GM12878 (cell line): ENCODE results near the gene DOC2B. TPM values are rescaled to one million over a fixed set of nuclear protein-coding genes. Genes with fewer than 3 reads are reported as not detected.

Experiments used
- ATAC-seq: fragments of 200-7000 bp; cut with Tn5 transposase; 3 replicates; pipeline ENCODE4 v1.9.1; 2020; ENCODE audit warnings: mild to moderate bottlenecking, moderate library complexity
- BruUV-seq: library from RNA; stranded (reverse); fragments of 400-500 nt; replicated peaks from 2 replicates; lab custom pipeline; 2021; lab: Mats Ljungman, UMichigan
- CTCF ChIA-PET: fragments of 300-600 bp; sonication (Branson Sonifier 250); formaldehyde crosslinking; extraction: SDS; loops from one replicate; lab custom pipeline; 2021; ENCODE audit warnings: inconsistent platforms; lab: Yijun Ruan, JAX
- POLR2A ChIA-PET: fragments of 350-600 bp; formaldehyde crosslinking; extraction: SDS; loops from one replicate; lab custom pipeline; 2021; ENCODE audit warnings: inconsistent platforms; lab: Charles Lee
- RAD21 ChIA-PET: fragments of 300-600 bp; sonication (Branson Sonifier 250); formaldehyde crosslinking; loops from one replicate; lab custom pipeline; 2023; ENCODE audit warnings: antibody characterized with exemption; ENCODE audit not compliant: unreplicated experiment; lab: Charles Lee
- SMC1A ChIA-PET: fragments of 300-600 bp; sonication (Branson Sonifier 250); formaldehyde crosslinking; loops from one replicate; lab custom pipeline; 2023; ENCODE audit not compliant: unreplicated experiment, uncharacterized antibody; lab: Charles Lee
- DNase-seq: peaks from one replicate; pipeline ENCODE4 v3.0.0-alpha.2; 2011; ENCODE audit warnings: low read depth, low spot score
- FAIRE-seq: peaks from 3 replicates; lab custom pipeline; 2011; peaks lifted over from hg19 to GRCh38; lab: Jason Lieb, UNC
- H2AFZ ChIP-seq: 2 replicates; pipeline ENCODE4 v1.6.0; 2011; ENCODE audit warnings: low read depth, low read length, control low read depth; ENCODE audit not compliant: control insufficient read depth
- H3K27ac ChIP-seq: 2 replicates; pipeline ENCODE4 v1.5.1; 2011; ENCODE audit warnings: control low read depth; ENCODE audit not compliant: control insufficient read depth, insufficient read depth
- H3K27me3 ChIP-seq, 2 experiments: replicated peaks in 1 of 2; 2 replicates each; pipeline versions ENCODE4 v1.6.0 to v1.6.1; 2011; ENCODE audit warnings: low read length in 1 of 2; ENCODE audit not compliant: control insufficient read depth in 2 of 2, insufficient read depth in 2 of 2
- H3K36me3 ChIP-seq, 2 experiments: 2 replicates each; pipeline ENCODE4 v1.5.1; 2011; ENCODE audit warnings: low read length in 1 of 2; ENCODE audit not compliant: control insufficient read depth in 2 of 2, insufficient read depth in 2 of 2
- H3K4me1 ChIP-seq: 2 replicates; pipeline ENCODE4 v1.6.1; 2011; ENCODE audit warnings: mild to moderate bottlenecking, low read length, moderate library complexity, mixed read lengths; ENCODE audit not compliant: control insufficient read depth, insufficient read depth
- H3K4me2 ChIP-seq: 2 replicates; pipeline ENCODE4 v1.6.0; 2011; ENCODE audit warnings: control low read depth; ENCODE audit not compliant: control insufficient read depth, insufficient read depth
- H3K4me3 ChIP-seq: fragments of 200-600 bp; sonication (generic); 2 replicates; pipeline ENCODE4 v1.5.1; 2016
- H3K79me2 ChIP-seq: 2 replicates; pipeline ENCODE4 v1.6.0; 2011; ENCODE audit warnings: low read length; ENCODE audit not compliant: control insufficient read depth, insufficient read depth
- H3K9ac ChIP-seq: 2 replicates; pipeline ENCODE4 v1.8.0; 2011; ENCODE audit warnings: low read length, control low read depth, mixed read lengths; ENCODE audit not compliant: control insufficient read depth, insufficient read depth
- H3K9me3 ChIP-seq: replicated peaks from 3 replicates; pipeline ENCODE4 v1.5.1; 2011; ENCODE audit warnings: mild to moderate bottlenecking, low read length; ENCODE audit not compliant: control insufficient read depth, insufficient read depth
- H4K20me1 ChIP-seq: 2 replicates; pipeline ENCODE4 v1.6.0; 2011; ENCODE audit not compliant: control insufficient read depth, insufficient read depth
- CBFB ChIP-seq: IDR thresholded peaks from 2 replicates; pipeline ENCODE4 v1.6.1; 2016; ENCODE audit warnings: antibody characterized with exemption, low read depth
- CBX3 ChIP-seq: fragments of 200-600 bp; sonication (generic); IDR thresholded peaks from 2 replicates; pipeline ENCODE4 v1.6.1; 2016; ENCODE audit warnings: low read depth, borderline replicate concordance
- CBX5 ChIP-seq: sonication (generic); IDR thresholded peaks from 2 replicates; pipeline ENCODE4 v1.6.1; 2016; ENCODE audit warnings: low read depth, moderate library complexity, mild to moderate bottlenecking, inconsistent platforms
- CHD1 ChIP-seq: IDR thresholded peaks from 2 replicates; pipeline ENCODE4 v1.6.1; 2012; ENCODE audit warnings: low read depth, low read length, improper control_type of control experiment
- FOXM1 ChIP-seq: IDR thresholded peaks from 2 replicates; pipeline ENCODE4 v1.6.1; 2012; ENCODE audit warnings: low read depth, mild to moderate bottlenecking, inconsistent platforms, low read length, moderate library complexity
- STAT1 ChIP-seq: fragments of 450-650 bp; conservative IDR thresholded peaks from 2 replicates; pipeline ENCODE4 v1.6.1; 2014; ENCODE audit warnings: antibody characterized with exemption, mild to moderate bottlenecking
- TCF3 ChIP-seq: IDR thresholded peaks from 2 replicates; pipeline ENCODE4 v1.6.1; 2012; ENCODE audit warnings: low read depth, mild to moderate bottlenecking, low read length, borderline replicate concordance; ENCODE audit not compliant: insufficient read depth
- ZBED1 ChIP-seq: IDR thresholded peaks from 2 replicates; pipeline ENCODE4 v1.6.1; 2016; ENCODE audit warnings: borderline replicate concordance
- ZNF384 ChIP-seq: IDR thresholded peaks from 2 replicates; pipeline ENCODE4 v1.6.1; 2012; ENCODE audit warnings: low read depth, mild to moderate bottlenecking, low read length, improper control_type of control experiment, borderline replicate concordance
- WGBS: methylation state at CpG from one replicate; pipeline ENCODE4 v1.1.6; 2016; ENCODE audit warnings: low lambda C conversion rate; ENCODE audit not compliant: insufficient replicate concordance, insufficient coverage; ENCODE audit errors: missing lambda C conversion rate; 5-methylcytosine and 5-hydroxymethylcytosine counted together
- in situ Hi-C: fragments of 300-500 bp; cut with MboI; formaldehyde crosslinking; loops from 9 replicates; pipeline ENCODE4 v1.14.3; 2018; ENCODE audit warnings: mixed read lengths
- intact Hi-C: fragments of 100-400 bp; cut with micrococcal nuclease; formaldehyde crosslinking; loops from one replicate; pipeline ENCODE4 v1.14.2; 2022; ENCODE audit not compliant: unreplicated experiment
- polyA plus RNA-seq, 11 experiments: library from polyadenylated mRNA; depleted of rRNA in 4 of 11; unstranded in 6 of 11; stranded (reverse) in 5 of 11; fragments of >200 nt; fragmentation: Nextera tagmentation in 4 of 11; fragmentation: Illumina TruSeq in 1 of 11; extraction: Ambion mirVana in 4 of 11; extraction: Trizol in 1 of 11; gene quantifications; 1 replicate in 1 of 11; 2 replicates in 10 of 11; pipeline versions ENCODE4 v1.2.1 to v1.2.3, GENCODE V29; 2011 to 2016; ENCODE audit warnings: inconsistent platforms in 2 of 11, missing spikeins in 2 of 11, low read depth in 1 of 11
- total RNA-seq, 4 experiments: library from RNA; depleted of rRNA in 3 of 4; stranded (reverse); fragments of >200 nt in 3 of 4; fragmentation: Illumina TruSeq in 1 of 4; extraction: Trizol in 1 of 4; gene quantifications; 2 replicates each; pipeline versions ENCODE4 v1.2.1 to v1.2.3, GENCODE V29; 2013 to 2021
- TF ChIP-seq, protein P1 (sequence below): IDR thresholded peaks from 2 replicates; pipeline ENCODE4 v1.6.1; 2011; ENCODE audit warnings: low read depth, mild to moderate bottlenecking, low read length, moderate library complexity, borderline replicate concordance; ENCODE audit errors: extremely low read depth
- TF ChIP-seq, protein P2 (sequence below): fragments of 450-650 bp; IDR thresholded peaks from 2 replicates; pipeline ENCODE4 v1.6.1; 2018; ENCODE audit warnings: mild to moderate bottlenecking, low read depth, moderate library complexity; ENCODE audit not compliant: partially characterized antibody
- TF ChIP-seq, protein P3 (sequence below): fragments of 450-650 bp; IDR thresholded peaks from 2 replicates; pipeline ENCODE4 v1.6.1; 2018; ENCODE audit warnings: borderline replicate concordance, mild to moderate bottlenecking; ENCODE audit not compliant: partially characterized antibody
- TF ChIP-seq, protein P4 (sequence below): fragments of 150-350 bp; IDR thresholded peaks from 2 replicates; pipeline ENCODE4 v1.6.1; 2016; ENCODE audit warnings: low read depth, low read length

Gene DOC2B
- total and polyA plus RNA-seq, 10 of the 15 experiments (the other 5 are each of a cell fraction or from before 2014, with no cell fraction given) = not detected

DNA sequence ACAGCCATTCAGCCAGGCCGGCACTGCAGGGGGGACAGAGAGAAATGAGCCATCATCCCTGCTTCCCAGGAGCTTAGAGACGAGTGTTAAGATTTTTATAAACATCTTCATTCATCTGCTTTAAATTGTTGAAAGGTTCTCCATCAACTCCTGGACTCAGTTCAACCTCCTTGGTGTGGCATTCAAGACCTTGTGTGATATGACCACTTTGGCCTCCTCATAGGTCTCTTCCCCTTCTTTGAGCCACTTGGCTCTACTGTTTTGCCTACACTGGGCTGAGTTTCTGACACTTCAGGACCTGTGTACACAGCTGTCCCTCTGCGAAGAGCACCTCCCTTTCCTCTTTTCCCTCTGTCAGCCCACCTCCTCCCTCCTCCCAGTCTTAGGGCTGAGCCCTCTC is 4.3 kb downstream of the DOC2B start (continued):
- TF ChIP-seq, protein P1, sequence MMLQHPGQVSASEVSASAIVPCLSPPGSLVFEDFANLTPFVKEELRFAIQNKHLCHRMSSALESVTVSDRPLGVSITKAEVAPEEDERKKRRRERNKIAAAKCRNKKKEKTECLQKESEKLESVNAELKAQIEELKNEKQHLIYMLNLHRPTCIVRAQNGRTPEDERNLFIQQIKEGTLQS = no peak
- TF ChIP-seq CHD1 (no peak), ZBED1 (no peak), CBFB (no peak), CBX3 (no peak), TCF3 (no peak)

DNA sequence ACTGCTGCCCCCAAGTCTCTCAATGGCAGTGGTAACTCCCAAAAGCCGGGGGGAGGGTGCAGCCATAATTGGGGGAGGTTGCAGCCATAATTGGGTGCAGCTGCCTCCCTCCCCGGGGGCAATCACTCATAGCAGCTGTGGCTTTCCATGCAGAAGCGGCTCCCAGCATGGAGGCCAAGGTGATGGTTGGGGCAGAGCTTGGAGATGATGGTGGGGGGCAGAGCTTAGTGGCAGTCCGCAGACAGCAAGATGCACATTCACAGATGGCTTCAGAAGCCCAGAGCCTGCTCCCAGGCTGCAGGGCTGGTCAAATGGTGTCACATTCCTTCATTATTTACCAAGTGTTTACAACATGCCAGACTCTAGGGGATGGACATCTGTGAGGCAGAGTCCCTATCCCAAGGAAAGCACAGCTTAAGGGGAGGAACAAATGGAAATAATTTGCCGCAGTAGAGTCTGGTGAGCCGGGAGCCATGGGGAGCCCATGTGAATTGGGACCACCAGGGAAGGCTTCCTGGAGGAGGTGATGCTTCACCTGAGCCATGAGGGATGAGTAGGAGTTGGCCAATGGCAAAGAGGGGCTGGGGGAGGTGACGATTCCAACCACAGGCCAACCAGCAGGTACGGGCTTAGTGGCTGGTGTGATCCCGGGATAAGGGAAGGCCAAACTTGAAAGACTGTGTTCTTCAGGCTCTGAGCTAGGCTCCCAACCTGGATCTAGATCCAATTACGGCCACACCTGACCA is 8.1 kb downstream of the DOC2B start:
- H3K9ac ChIP-seq = no peak overlapping the region
- peaks cover 5% of the 10 kb centered on the region; the same call in 1 of the 2 replicates for H3K4me1 ChIP-seq
- 14% methylated on average over 10 of the region's 10 CpGs for WGBS
- ChIA-PET CTCF (no interaction called here), RAD21 (no interaction called here), SMC1A (no interaction called here), POLR2A (no interaction called here)
- H3K4me2 ChIP-seq = no peak overlapping the region
- FAIRE-seq (no peak), ATAC-seq (no peak), DNase-seq (no peak)
- in situ Hi-C loops = no loop called here
- no peak overlapping the region for H3K27ac ChIP-seq
- H3K79me2 ChIP-seq = no peaks in the 10 kb centered on the region
- H4K20me1 ChIP-seq = no peaks in the 10 kb centered on the region
- BruUV-seq = no TSS peak
- H3K4me3 ChIP-seq = no peak overlapping the region
- no peak overlapping the region for H2AFZ ChIP-seq
- no peaks in the 10 kb centered on the region; a peak in 2 of 4 replicates for H3K27me3 ChIP-seq
- intact Hi-C loops = no loop called here
- no peaks in the 10 kb centered on the region; the same call in 2 of the 3 replicates for H3K9me3 ChIP-seq
- no peaks in the 10 kb centered on the region for H3K36me3 ChIP-seq
- TF ChIP-seq ZNF384 (no peak), CBX5 (no peak), STAT1 (no peak), CHD1 (no peak), FOXM1 (no peak)
- TF ChIP-seq, protein P2, sequence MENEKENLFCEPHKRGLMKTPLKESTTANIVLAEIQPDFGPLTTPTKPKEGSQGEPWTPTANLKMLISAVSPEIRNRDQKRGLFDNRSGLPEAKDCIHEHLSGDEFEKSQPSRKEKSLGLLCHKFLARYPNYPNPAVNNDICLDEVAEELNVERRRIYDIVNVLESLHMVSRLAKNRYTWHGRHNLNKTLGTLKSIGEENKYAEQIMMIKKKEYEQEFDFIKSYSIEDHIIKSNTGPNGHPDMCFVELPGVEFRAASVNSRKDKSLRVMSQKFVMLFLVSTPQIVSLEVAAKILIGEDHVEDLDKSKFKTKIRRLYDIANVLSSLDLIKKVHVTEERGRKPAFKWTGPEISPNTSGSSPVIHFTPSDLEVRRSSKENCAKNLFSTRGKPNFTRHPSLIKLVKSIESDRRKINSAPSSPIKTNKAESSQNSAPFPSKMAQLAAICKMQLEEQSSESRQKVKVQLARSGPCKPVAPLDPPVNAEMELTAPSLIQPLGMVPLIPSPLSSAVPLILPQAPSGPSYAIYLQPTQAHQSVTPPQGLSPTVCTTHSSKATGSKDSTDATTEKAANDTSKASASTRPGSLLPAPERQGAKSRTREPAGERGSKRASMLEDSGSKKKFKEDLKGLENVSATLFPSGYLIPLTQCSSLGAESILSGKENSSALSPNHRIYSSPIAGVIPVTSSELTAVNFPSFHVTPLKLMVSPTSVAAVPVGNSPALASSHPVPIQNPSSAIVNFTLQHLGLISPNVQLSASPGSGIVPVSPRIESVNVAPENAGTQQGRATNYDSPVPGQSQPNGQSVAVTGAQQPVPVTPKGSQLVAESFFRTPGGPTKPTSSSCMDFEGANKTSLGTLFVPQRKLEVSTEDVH = no peak
- TF ChIP-seq, protein P3, sequence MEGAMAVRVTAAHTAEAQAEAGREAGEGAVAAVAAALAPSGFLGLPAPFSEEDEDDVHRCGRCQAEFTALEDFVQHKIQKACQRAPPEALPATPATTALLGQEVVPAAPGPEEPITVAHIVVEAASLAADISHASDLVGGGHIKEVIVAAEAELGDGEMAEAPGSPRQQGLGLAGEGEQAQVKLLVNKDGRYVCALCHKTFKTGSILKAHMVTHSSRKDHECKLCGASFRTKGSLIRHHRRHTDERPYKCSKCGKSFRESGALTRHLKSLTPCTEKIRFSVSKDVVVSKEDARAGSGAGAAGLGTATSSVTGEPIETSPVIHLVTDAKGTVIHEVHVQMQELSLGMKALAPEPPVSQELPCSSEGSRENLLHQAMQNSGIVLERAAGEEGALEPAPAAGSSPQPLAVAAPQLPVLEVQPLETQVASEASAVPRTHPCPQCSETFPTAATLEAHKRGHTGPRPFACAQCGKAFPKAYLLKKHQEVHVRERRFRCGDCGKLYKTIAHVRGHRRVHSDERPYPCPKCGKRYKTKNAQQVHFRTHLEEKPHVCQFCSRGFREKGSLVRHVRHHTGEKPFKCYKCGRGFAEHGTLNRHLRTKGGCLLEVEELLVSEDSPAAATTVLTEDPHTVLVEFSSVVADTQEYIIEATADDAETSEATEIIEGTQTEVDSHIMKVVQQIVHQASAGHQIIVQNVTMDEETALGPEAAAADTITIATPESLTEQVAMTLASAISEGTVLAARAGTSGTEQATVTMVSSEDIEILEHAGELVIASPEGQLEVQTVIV = no peak
- TF ChIP-seq, protein P4, sequence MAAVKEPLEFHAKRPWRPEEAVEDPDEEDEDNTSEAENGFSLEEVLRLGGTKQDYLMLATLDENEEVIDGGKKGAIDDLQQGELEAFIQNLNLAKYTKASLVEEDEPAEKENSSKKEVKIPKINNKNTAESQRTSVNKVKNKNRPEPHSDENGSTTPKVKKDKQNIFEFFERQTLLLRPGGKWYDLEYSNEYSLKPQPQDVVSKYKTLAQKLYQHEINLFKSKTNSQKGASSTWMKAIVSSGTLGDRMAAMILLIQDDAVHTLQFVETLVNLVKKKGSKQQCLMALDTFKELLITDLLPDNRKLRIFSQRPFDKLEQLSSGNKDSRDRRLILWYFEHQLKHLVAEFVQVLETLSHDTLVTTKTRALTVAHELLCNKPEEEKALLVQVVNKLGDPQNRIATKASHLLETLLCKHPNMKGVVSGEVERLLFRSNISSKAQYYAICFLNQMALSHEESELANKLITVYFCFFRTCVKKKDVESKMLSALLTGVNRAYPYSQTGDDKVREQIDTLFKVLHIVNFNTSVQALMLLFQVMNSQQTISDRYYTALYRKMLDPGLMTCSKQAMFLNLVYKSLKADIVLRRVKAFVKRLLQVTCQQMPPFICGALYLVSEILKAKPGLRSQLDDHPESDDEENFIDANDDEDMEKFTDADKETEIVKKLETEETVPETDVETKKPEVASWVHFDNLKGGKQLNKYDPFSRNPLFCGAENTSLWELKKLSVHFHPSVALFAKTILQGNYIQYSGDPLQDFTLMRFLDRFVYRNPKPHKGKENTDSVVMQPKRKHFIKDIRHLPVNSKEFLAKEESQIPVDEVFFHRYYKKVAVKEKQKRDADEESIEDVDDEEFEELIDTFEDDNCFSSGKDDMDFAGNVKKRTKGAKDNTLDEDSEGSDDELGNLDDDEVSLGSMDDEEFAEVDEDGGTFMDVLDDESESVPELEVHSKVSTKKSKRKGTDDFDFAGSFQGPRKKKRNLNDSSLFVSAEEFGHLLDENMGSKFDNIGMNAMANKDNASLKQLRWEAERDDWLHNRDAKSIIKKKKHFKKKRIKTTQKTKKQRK = no peak
